ENCODE results near the gene EPB42.

Gene EPB42

GRCh38 chr15:43249699-43250203 lies 28.9 kb upstream of the EPB42 start:
- ChIA-PET POLR2A (no interaction called here), CTCF (interaction anchor here (1.8 kb wide), 1 partner anchor 24 kb away, joined by 4 read pairs; no protein-coding TSS in a partner anchor)
- no peak overlapping the region for H3K4me3 ChIP-seq (ENCODE audit: low read depth, low read length)
- no peaks in the 10 kb centered on the region for H3K9me3 ChIP-seq (ENCODE audit: control insufficient read depth, insufficient read depth, low read depth, low read length)
- H3K27ac ChIP-seq (ENCODE audit: extremely low read depth, low read depth, low read length) = no peak overlapping the region
- TF ChIP-seq BCL6B (tag by site-specific recombination; IDR thresholded peaks at IDR 0.05) (no peak), GLI2 (tag by site-specific recombination; IDR thresholded peaks at IDR 0.05; ENCODE audit: borderline replicate concordance, low read depth) (no peak), ZBTB20 (tag by site-specific recombination; IDR thresholded peaks at IDR 0.05) (no peak), FEZF1 (tag by site-specific recombination; IDR thresholded peaks at IDR 0.05) (no peak), ZNF600 (tag by site-specific recombination; IDR thresholded peaks at IDR 0.05) (no peak)
- H3K4me1 ChIP-seq (ENCODE audit: control insufficient read depth, insufficient read depth, low read length) = no peaks in the 10 kb centered on the region
- H3K36me3 ChIP-seq (ENCODE audit: control insufficient read depth in 2 of 2, insufficient read depth in 1 of 2, low read length in 2 of 2) = no peaks in the 10 kb centered on the region

- no peaks in the 10 kb centered on the region for H3K9me3 ChIP-seq (ENCODE audit: control insufficient read depth, insufficient read depth, low read depth, low read length)
- ChIA-PET CTCF (interaction anchor here (1.0 to 1.8 kb wide), 2 partner anchors 24 kb away, joined by 4 to 6 read pairs; no protein-coding TSS in a partner anchor), POLR2A (no interaction called here)
- TF ChIP-seq GLI4 (tag by site-specific recombination; IDR thresholded peaks at IDR 0.05) (no peak), ZNF280D (tag by site-specific recombination; IDR thresholded peaks at IDR 0.05) (no peak), KLF16 (tag by site-specific recombination; IDR thresholded peaks at IDR 0.05) (no peak), ZNF560 (tag by site-specific recombination; IDR thresholded peaks at IDR 0.05; ENCODE audit: borderline replicate concordance) (no peak), ZNF621 (tag by site-specific recombination; IDR thresholded peaks at IDR 0.05) (no peak), ZNF223 (tag by site-specific recombination; IDR thresholded peaks at IDR 0.05) (no peak), ZNF555 (tag by site-specific recombination; conservative IDR thresholded peaks at IDR 0.05) (no peak)
- H3K4me3 ChIP-seq (ENCODE audit: low read depth, low read length) = no peak overlapping the region
- no peaks in the 10 kb centered on the region for H3K36me3 ChIP-seq (ENCODE audit: control insufficient read depth in 2 of 2, insufficient read depth in 1 of 2, low read length in 2 of 2)
- H3K27ac ChIP-seq (ENCODE audit: extremely low read depth, low read depth, low read length) = no peak overlapping the region
- H3K4me1 ChIP-seq (ENCODE audit: control insufficient read depth, insufficient read depth, low read length) = no peaks in the 10 kb centered on the region
These were observed 28.4 kb upstream of the EPB42 start for GRCh38 chr15:43249236-43249635.

- TF ChIP-seq INSM2 (tag by site-specific recombination; IDR thresholded peaks at IDR 0.05) = no peak
- ChIA-PET CTCF (interaction anchor here (0.7 to 2.2 kb wide), 2 partner anchors 38 to 1147 kb away, joined by 3 to 6 read pairs; no protein-coding TSS in a partner anchor), POLR2A (no interaction called here)
- H3K4me1 ChIP-seq (ENCODE audit: control insufficient read depth, insufficient read depth, low read length) = no peaks in the 10 kb centered on the region
- no peak overlapping the region for H3K4me3 ChIP-seq (ENCODE audit: low read depth, low read length)
- H3K36me3 ChIP-seq (ENCODE audit: control insufficient read depth in 2 of 2, insufficient read depth in 1 of 2, low read length in 2 of 2) = no peaks in the 10 kb centered on the region
- no peak overlapping the region for H3K27ac ChIP-seq (ENCODE audit: extremely low read depth, low read depth, low read length)
- no peaks in the 10 kb centered on the region for H3K9me3 ChIP-seq (ENCODE audit: control insufficient read depth, insufficient read depth, low read depth, low read length)
These were observed 25.5 kb upstream of the EPB42 start for GRCh38 chr15:43246261-43246774.
